NCI-H2227 (cell line): ENCODE results near the gene UPF2.
"Not testable (repeated sequence)": the region's sequence is repeated elsewhere in the genome, so short reads cannot be mapped to it uniquely, and the experiment has no call there.

Experiments used
- DNase-seq: peaks from one replicate; lab custom pipeline; 2025; ENCODE audit not compliant: unreplicated experiment; lab: John Stamatoyannopoulos, UW

Gene UPF2

DNA sequence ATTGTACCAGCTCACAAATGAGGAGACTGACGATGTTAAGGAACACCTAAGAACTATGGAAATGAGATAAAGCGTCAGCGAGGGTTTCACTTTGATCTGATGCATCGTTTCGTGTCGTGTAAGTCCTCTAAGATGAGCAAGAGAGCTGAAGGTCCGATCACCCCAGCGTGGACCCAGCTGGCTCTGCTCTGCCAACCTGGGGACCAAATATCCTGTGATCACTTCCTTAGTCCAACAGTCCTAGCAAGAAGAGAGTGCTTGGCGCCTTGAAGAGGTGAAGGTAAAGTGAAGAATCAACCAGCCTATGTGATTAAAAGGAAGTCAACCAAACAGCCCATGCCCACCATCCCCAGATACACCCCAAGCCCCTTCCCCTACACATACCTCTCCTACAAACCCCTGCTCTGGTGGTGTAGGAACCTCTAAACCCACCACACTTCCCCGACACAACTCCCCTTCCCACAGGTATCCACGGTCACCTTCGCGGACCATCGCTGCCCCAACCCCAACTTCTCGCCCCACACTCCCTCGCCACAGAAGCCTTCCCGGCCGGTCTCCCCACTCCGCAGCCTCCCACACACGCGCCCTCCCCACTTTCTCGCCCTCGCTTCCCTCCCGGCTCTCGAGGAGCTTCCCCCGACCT, 722 bp downstream of the UPF2 start:
- DNase-seq, result peak; percentile 7

GRCh38 chr10:12036073-12036655, 6.4 kb downstream of the UPF2 start:
- no peak for DNase-seq

- no peak for DNase-seq
Observed at GRCh38 chr10:12031404-12031803, 11.2 kb downstream of the UPF2 start.

- no peak for DNase-seq
Observed at GRCh38 chr10:12027539-12027938, 15.1 kb downstream of the UPF2 start.

GRCh38 chr10:12025591-12025990, 17.0 kb downstream of the UPF2 start:
- no peak for DNase-seq

GRCh38 chr10:12022580-12023257, 19.9 kb downstream of the UPF2 start:
- no peak for DNase-seq

DNA sequence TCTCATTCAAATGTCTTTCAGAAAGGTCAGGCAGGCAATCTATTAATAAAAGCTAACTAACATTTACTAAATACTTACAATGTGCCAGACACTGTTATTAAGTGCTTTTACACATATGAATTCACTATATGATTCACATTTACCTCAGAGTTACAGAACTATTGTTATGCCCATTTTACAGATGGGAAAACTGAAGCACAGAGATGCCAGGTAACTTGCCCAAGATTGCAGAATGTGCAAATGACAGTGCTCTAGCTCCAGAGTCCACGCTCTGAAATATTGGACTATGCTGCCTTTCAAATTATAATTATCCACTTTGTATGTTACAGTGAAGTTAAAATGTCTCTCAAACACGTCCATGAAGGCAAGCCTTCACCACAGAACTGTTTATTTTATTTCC, 22.0 kb downstream of the UPF2 start:
- DNase-seq, result no peak

- no peak for DNase-seq
Observed at GRCh38 chr10:12019283-12019971, 23.2 kb downstream of the UPF2 start.

- DNase-seq, result no peak
Observed at GRCh38 chr10:12018438-12019282, 23.9 kb downstream of the UPF2 start.

- no peak for DNase-seq
Observed at GRCh38 chr10:12013926-12014325, 28.7 kb downstream of the UPF2 start.

- not testable (repeated sequence) for DNase-seq
Observed at GRCh38 chr10:12013391-12013790, 29.2 kb downstream of the UPF2 start.

GRCh38 chr10:12010353-12010752, 32.3 kb downstream of the UPF2 start:
- no peak for DNase-seq

DNA sequence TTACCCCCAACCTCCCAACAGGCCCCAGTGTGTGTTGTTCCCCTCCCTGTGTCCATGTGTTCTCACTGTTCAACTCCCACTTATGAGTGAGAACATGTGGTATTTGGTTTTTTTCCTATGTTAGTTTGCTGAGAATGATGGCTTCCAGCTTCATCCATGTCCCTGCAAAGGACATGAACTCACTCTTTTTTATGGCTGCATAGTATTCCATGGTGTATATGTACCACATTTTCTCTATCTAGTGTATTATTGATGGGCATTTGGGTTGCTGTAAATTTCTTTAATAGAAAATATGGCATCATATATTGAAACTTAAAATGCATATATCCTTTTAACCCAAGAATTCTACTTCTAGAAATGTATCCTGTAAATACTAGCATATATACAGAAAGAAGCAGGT, 33.8 kb downstream of the UPF2 start:
- not testable (repeated sequence) for DNase-seq

DNA sequence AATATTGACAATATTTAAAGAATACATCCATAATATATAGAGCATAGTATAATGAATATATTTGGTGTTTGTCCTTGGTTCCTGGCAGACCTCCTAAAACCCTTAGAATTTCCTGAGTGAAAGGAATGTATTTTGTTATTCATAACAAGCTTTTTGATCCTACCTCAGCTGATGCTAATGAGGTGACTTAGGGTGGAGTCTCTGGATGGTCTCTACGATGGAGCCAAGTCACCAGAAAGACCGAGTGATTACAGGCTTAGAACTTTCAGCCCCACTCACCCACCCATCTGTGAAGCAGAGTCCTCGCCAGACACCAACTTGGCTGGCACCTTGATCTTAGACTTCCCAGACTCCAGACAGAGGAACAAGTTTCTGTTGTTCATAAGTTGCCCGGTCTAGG, 35.9 kb downstream of the UPF2 start:
- DNase-seq, result no peak

DNA sequence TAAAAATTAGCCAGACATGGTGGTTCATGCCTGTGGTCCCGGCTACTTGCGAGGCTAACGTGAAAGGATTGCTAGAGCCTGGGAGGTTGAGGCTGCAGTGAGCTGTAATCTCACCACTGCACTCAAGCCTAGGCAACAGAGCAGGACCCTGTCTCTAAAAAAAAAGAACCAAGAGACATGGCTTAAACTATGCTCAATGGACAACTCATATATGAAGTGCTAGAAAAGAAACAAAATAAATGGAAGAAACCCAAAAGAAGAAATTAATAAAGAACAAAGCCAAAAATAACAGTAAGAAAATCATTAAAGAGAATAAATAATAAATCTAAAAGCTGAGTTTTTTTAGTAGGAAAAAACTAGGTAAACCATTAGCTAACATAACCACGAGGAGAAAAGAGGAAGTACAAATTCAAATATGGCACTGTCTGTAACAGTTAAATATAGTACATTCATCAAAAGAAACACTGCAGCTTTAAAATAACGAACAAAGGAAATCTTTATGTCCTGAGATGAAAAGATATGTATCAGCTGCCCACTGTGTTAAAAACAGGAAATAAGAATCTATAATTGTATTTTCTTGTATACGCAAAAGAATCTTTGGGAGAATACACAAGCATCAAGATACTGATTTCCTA, 48.7 kb downstream of the UPF2 start:
- no peak for DNase-seq

GRCh38 chr10:11988924-11989323, 53.7 kb downstream of the UPF2 start:
- no peak for DNase-seq

GRCh38 chr10:11986593-11987216, 55.9 kb downstream of the UPF2 start:
- DNase-seq, result peak; percentile 68

DNA sequence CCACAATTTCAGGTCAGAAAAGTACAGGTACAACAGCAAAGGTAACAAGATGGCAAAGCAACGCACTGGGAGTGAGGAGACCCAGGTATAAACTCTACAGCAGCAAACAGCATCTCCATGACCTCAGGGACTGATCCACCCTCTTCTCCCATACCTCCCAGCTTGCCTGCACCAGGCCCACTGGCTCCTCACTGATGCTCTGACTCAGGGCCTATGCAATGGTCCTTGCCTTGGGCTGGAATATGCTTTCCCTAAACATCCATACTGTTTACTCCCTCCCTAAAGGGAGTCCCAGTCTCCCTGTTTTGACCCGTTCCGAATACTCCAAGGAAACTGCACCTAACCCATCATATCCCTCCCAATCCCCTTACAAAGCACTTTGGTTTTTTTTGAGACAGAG, 60.4 kb downstream of the UPF2 start:
- DNase-seq, result no peak

- DNase-seq, result no peak
Observed at GRCh38 chr10:11975795-11976194, 66.8 kb downstream of the UPF2 start.

GRCh38 chr10:11972523-11972922, 70.1 kb downstream of the UPF2 start:
- not testable (repeated sequence) for DNase-seq
